Adrenal gland (tissue), 12 donors: ENCODE measurements around the gene GP5. TPM values are rescaled to one million over a fixed set of nuclear protein-coding genes. Genes with fewer than 3 reads are reported as not detected.

ENCODE experiments used
- DNase-seq, 7 donors: peaks; one replicate each; pipeline ENCODE4 v3.0.0-alpha.2; 2019 to 2020
- H3K27ac ChIP-seq, 5 donors: fragments of 200-600 bp; sonication (generic) in 4 of 5; 1 replicate in 3 of 5; 2 replicates in 2 of 5; pipeline versions ENCODE4 v1.5.1 to v1.8.0; 2016 to 2020; ENCODE audit warnings: mild to moderate bottlenecking in 1 of 5
- H3K27me3 ChIP-seq: fragments of 200-600 bp; 2 replicates; pipeline ENCODE4 v1.8.0; 2021
- H3K36me3 ChIP-seq, 2 donors: fragments of 200-600 bp; replicated peaks in 1 of 2; 1 replicate in 1 of 2; 2 replicates in 1 of 2; pipeline versions ENCODE4 v1.5.1 to v1.8.0; 2018 to 2022
- H3K4me1 ChIP-seq, 2 donors: fragments of 200-600 bp; replicated peaks in 1 of 2; 1 replicate in 1 of 2; 2 replicates in 1 of 2; pipeline versions ENCODE4 v1.5.1 to v1.8.0; 2018 to 2021
- H3K4me3 ChIP-seq, 4 donors: fragments of 200-600 bp; sonication (generic) in 3 of 4; one replicate each; pipeline ENCODE4 v1.5.1; 2016 to 2018
- H3K9me3 ChIP-seq, 3 donors: fragments of 200-600 bp; sonication (generic) in 1 of 3; replicated peaks in 1 of 3; 1 replicate in 2 of 3; 2 replicates in 1 of 3; pipeline versions ENCODE4 v1.5.1 to v1.8.0; 2016 to 2021
- POLR2A ChIP-seq, 2 donors: fragments of 450-650 bp; IDR thresholded peaks; one replicate each; pipeline ENCODE4 v1.6.1; 2017; ENCODE audit warnings: antibody characterized with exemption in 2 of 2, mild to moderate bottlenecking in 2 of 2, moderate library complexity in 1 of 2
- WGBS, 4 donors: extraction: QIAGEN DNeasy Blood & Tissue Kit in 2 of 4; methylation state at CpG; one replicate each; pipeline versions ENCODE4 v1.1.5 to v1.1.7; 2013 to 2017; 5-methylcytosine and 5-hydroxymethylcytosine counted together
- intact Hi-C, 2 donors: fragments of 100-400 bp; cut with DNase I; formaldehyde crosslinking; loops; one replicate each; pipeline versions ENCODE4 v1.14.1 to v1.15.0; 2022 to 2023
- polyA plus RNA-seq, 3 donors: library from polyadenylated mRNA; stranded (reverse); fragments of 200-250 nt in 2 of 3; fragments of 350-450 nt in 1 of 3; fragmentation: Illumina TruSeq in 1 of 3; extraction: RNeasy Lipid Tissue Mini Kit (QIAGEN cat#74804) in 1 of 3; gene quantifications; one replicate each; pipeline ENCODE4 v1.2.3, GENCODE V29; 2013 to 2014
- total RNA-seq, 9 donors: library from RNA; depleted of rRNA in 4 of 9; stranded (reverse); fragments of >200 nt in 4 of 9; fragments of 120-200 nt in 1 of 9; fragmentation: NEBNext Ultra II Directional in 1 of 9; extraction: Animal tissue kit (Norgen Biotek cat#: 25700) in 1 of 9; gene quantifications; one replicate each; pipeline versions ENCODE4 v1.1.0 to v1.2.4, GENCODE V29; 2013 to 2023
- TF ChIP-seq, protein P1 (sequence below), 6 experiments: fragments of 450-650 bp in 4 of 6; fragments of 200-600 bp in 2 of 6; sonication (generic) in 1 of 6; IDR thresholded peaks; 1 replicate in 5 of 6; 2 replicates in 1 of 6; pipeline versions ENCODE4 v1.5.1 to v1.8.0; 2016 to 2021; ENCODE audit warnings: antibody characterized with exemption in 6 of 6, mild to moderate bottlenecking in 2 of 6, moderate library complexity in 1 of 6
- donor health status: healthy with polysubstance abuse.
- donor health status: Bipolar disorder and iron deficiency.
- donor health status: DM: yes; HTN: yes; CAD: no.
- donor health status: DM: no; HTN: no; CAD: no.
- donor health status: DM: no; HTN: no; CAD: no.
- donor health status: DM: yes; HTN: yes; CAD: no.

GP5 gene
- total and polyA plus RNA-seq, 12 donors, result 0.08 to 0.28 (median 0.11) TPM; not detected in 9

DNA sequence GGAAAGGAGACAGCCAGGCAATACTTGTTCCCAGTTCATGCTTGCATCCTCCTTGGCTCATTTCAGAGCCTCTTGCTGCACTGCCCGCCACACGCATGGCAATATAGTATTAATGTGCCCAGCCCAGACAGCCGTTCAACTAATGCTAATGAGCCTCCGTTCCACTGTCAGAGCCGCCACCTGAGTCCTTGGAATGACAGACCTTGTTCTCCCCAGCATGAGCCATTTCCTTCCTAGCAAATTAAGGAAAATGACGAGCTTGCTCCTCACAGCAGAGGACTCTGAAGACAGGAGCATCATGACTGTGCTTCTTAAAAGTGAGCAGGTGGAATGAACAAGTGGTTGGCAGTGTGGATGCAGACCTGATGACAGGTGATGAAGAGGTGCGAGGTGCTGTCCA, 18.7 kb downstream of the GP5 start:
- intact Hi-C loops, result no loop called here
- TF ChIP-seq, protein P1, sequence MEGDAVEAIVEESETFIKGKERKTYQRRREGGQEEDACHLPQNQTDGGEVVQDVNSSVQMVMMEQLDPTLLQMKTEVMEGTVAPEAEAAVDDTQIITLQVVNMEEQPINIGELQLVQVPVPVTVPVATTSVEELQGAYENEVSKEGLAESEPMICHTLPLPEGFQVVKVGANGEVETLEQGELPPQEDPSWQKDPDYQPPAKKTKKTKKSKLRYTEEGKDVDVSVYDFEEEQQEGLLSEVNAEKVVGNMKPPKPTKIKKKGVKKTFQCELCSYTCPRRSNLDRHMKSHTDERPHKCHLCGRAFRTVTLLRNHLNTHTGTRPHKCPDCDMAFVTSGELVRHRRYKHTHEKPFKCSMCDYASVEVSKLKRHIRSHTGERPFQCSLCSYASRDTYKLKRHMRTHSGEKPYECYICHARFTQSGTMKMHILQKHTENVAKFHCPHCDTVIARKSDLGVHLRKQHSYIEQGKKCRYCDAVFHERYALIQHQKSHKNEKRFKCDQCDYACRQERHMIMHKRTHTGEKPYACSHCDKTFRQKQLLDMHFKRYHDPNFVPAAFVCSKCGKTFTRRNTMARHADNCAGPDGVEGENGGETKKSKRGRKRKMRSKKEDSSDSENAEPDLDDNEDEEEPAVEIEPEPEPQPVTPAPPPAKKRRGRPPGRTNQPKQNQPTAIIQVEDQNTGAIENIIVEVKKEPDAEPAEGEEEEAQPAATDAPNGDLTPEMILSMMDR (IDR thresholded peaks at IDR 0.05), result no peak
- no peak for TF ChIP-seq POLR2A (IDR thresholded peaks at IDR 0.05)
- Histone ChIP-seq H3K9me3 (no peaks in the 10 kb centered on the region), H3K27ac (no peak overlapping the region), H3K27me3 (peaks cover 5% of the 10 kb centered on the region), H3K4me3 (no peak overlapping the region), H3K4me1 (no peaks in the 10 kb centered on the region), H3K36me3 (no peaks in the 10 kb centered on the region)
- WGBS, 4 donors, result 72 to 85% (median 82%) methylated on average over 7 of the region's 7 CpGs
- no peak for DNase-seq

DNA sequence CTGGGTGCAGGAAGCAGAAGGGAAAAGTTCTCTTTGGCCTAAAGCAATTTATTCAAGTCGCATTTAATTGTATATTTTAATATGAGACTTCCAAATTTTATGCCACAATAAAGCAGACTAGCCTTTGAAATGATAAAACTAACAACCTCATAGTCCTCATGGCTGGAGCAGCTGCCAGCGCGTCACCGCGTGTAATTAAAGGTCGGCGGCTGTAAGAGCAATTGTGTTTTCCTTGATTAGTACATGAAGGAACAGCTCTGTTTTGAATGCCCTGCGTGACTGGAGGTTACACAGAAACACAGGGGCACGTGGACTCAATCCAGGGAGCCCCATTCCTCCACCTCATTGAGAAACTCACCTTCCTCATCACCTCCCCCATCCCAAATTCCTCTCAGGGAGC, 19.4 kb downstream of the GP5 start:
- DNase-seq, result no peak
- intact Hi-C loops, result no loop called here
- 79 to 85% (median 84%) methylated on average over 9 of the region's 9 CpGs for WGBS, 4 donors

GRCh38 chr3:194379231-194379630, 19.8 kb downstream of the GP5 start:
- Histone ChIP-seq H3K9me3 (no peaks in the 10 kb centered on the region), H3K4me3 (no peak overlapping the region), H3K27me3 (peaks cover 5% of the 10 kb centered on the region), H3K27ac (no peak overlapping the region), H3K36me3 (no peaks in the 10 kb centered on the region), H3K4me1 (no peaks in the 10 kb centered on the region)
- WGBS, 4 donors, result 84 to 91% (median 86%) methylated on average over 6 of the region's 6 CpGs
- intact Hi-C loops, result no loop called here
- DNase-seq, result no peak
- TF ChIP-seq, protein P1 (IDR thresholded peaks at IDR 0.05), result no peak
- TF ChIP-seq POLR2A (IDR thresholded peaks at IDR 0.05), result no peak

More for the DNA sequence above, 19.4 kb downstream of the GP5 start:
- Histone ChIP-seq H3K4me1 (no peaks in the 10 kb centered on the region), H3K36me3 (no peaks in the 10 kb centered on the region), H3K4me3 (no peak overlapping the region), H3K9me3 (no peaks in the 10 kb centered on the region), H3K27ac (no peak overlapping the region), H3K27me3 (peaks cover 5% of the 10 kb centered on the region)
- TF ChIP-seq, protein P1 (IDR thresholded peaks at IDR 0.05), result no peak
- no peak for TF ChIP-seq POLR2A (IDR thresholded peaks at IDR 0.05)

- H3K9me3 ChIP-seq, result no peaks in the 10 kb centered on the region
- WGBS, 4 donors, result 89 to 100% (median 100%) methylated on average over 1 of the region's 1 CpG
- TF ChIP-seq POLR2A (IDR thresholded peaks at IDR 0.05), result no peak
- TF ChIP-seq, protein P1 (IDR thresholded peaks at IDR 0.05), result no peak
- intact Hi-C loops, result no loop called here
- no peaks in the 10 kb centered on the region for H3K36me3 ChIP-seq
- DNase-seq, result no peak
- H3K4me1 ChIP-seq, result no peaks in the 10 kb centered on the region
- H3K27me3 ChIP-seq, result peaks cover 5% of the 10 kb centered on the region
- H3K4me3 ChIP-seq, result no peak overlapping the region
- no peak overlapping the region for H3K27ac ChIP-seq
Observed at GRCh38 chr3:194377708-194378107, 21.4 kb downstream of the GP5 start.
